Activated CD8-positive, alpha-beta T cell treated with anti-CD3 and anti-CD28 coated beads for 36 hours (primary cell): ENCODE data around the gene HACD2. TPM values are rescaled to one million over a fixed set of nuclear protein-coding genes. Genes with fewer than 3 reads are reported as not detected.

ENCODE experiments used
- ATAC-seq: fragments of 200-7000 bp; cut with Tn5 transposase; one replicate; pipeline ENCODE4 v1.10.0; 2021; ENCODE audit warnings: mild to moderate bottlenecking, moderate library complexity
- CTCF ChIA-PET: fragments of 350-600 bp; sonication (Branson Sonifier 250); formaldehyde crosslinking; loops from one replicate; lab custom pipeline; 2021; ENCODE audit warnings: antibody characterized with exemption; lab: Charles Lee
- POLR2A ChIA-PET: fragments of 350-600 bp; sonication (Branson Sonifier 250); formaldehyde crosslinking; loops from one replicate; lab custom pipeline; 2021; ENCODE audit warnings: antibody characterized with exemption; lab: Charles Lee
- DNase-seq: peaks from one replicate; pipeline ENCODE4 v3.0.0-alpha.2; 2020
- H3K27ac Mint-ChIP-seq: one replicate; pipeline ENCODE4 v1.8.0; 2021; ENCODE audit warnings: mild to moderate bottlenecking, mixed read lengths
- H3K27me3 Mint-ChIP-seq: one replicate; pipeline ENCODE4 v1.8.0; 2021; ENCODE audit warnings: mixed read lengths
- H3K36me3 Mint-ChIP-seq: one replicate; pipeline ENCODE4 v1.8.0; 2021; ENCODE audit warnings: low read depth, mixed read lengths
- H3K4me1 Mint-ChIP-seq: one replicate; pipeline ENCODE4 v1.8.0; 2021; ENCODE audit warnings: low read depth, mixed read lengths
- H3K4me3 Mint-ChIP-seq: one replicate; pipeline ENCODE4 v1.8.0; 2021; ENCODE audit warnings: mild to moderate bottlenecking, moderate library complexity, mixed read lengths
- H3K9me3 Mint-ChIP-seq: one replicate; pipeline ENCODE4 v1.8.0; 2021; ENCODE audit warnings: mixed read lengths
- CTCF ChIP-seq: fragments of 200-600 bp; IDR thresholded peaks from one replicate; pipeline ENCODE4 v1.8.0; 2022; ENCODE audit warnings: antibody characterized with exemption, mild to moderate bottlenecking
- intact Hi-C: fragments of 100-400 bp; cut with micrococcal nuclease; formaldehyde crosslinking; loops from one replicate; pipeline ENCODE4 v1.10.0; 2022
- total RNA-seq, 2 experiments: library from RNA; stranded (reverse); gene quantifications; one replicate each; pipeline ENCODE4 v1.2.3, GENCODE V29; 2021

Gene HACD2
- total RNA-seq, 2 experiments from 2014 or later: 25.1 to 26.9 TPM

DNA sequence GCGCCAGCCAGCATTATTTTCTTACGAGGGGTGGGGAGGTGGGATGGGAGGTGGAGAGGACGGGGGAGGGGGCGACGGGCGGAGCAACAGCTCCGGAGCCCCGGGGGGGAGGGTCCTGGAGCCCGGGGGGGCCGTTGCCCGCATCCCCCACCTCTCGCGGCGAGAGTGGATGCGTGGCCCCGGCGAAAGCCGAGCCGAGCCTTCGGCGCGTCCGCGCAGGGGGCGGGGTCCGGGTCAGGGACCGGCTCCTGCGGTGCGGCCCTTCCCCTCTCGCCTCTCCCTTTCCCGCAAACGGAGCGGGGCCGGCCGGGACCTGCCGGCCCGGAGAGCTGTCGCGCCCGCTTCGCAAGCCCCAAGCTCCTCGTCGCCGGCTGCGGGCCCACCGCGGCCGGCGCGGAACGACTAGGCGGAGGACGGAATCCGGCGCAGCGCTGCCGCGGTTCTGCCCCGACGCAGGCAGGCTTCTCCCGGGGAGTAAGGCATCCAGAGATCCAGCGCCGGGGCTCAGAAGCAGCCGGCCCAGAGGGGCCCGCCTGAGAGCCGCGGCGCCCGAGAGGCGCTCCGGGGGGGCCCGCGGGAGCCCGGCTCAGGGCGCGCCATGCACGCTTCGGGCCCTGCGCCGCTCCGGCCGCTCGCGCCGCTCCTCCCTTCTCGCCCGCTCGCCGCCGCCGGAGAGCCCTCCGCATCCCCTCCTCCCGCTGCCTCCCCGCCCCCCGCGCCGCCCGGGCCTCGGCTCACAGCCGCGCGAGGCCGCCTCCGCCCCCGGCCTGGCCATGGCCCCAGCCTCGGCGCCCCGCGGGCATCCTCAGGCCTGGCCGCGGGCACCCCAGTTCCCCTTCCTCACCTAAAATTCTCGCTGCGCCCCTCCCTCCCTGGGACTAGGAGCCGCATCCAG is 135.5 kb downstream of the HACD2 start:
- ATAC-seq (peak; percentile 49), DNase-seq (peak; percentile 10)
- no peaks in the 10 kb centered on the region for H3K36me3 Mint-ChIP-seq
- no peak for TF ChIP-seq CTCF
- no peaks in the 10 kb centered on the region for H3K9me3 Mint-ChIP-seq
- CTCF ChIA-PET: interaction anchor here (1.0 to 3.7 kb wide), 8 partner anchors 8 to 120 kb away, joined by 3 to 29 read pairs (median 4); no protein-coding TSS in a partner anchor
- intact Hi-C loops: no loop called here
- H3K4me3 Mint-ChIP-seq: no peak overlapping the region
- H3K4me1 Mint-ChIP-seq: peaks cover 4% of the 10 kb centered on the region
- POLR2A ChIA-PET: no interaction called here
- H3K27me3 Mint-ChIP-seq: peaks cover 35% of the 10 kb centered on the region
- H3K27ac Mint-ChIP-seq: no peak overlapping the region

DNA sequence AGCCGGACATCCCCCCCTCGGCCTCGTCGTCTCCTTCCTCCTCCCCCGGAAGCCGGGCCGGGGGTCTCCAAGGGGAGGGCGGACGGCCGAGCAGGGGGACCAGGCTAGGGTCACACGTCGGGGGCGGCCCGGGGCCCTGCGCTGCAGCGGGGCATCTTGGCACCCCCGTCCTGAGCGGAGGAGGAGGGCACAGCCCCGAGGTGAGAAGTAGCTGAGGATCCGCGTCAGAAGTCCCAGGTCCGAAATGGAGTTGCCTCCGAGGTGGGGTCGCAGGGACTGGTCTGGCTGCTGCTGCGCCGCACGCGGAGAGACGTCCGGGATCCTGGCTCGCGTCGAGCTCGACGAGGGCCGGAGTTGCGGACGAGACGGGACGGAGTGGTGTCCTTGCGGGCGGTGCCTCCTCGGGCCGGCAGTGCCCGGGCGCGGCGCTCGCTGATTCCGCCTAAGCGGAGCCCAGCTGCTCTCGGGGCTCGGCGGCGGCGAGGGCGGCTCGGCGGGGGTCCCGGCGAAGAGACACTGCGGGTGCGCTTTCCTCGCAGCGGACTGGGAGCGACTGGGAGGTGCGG is 136.2 kb downstream of the HACD2 start, which contains the start of gene ADCY5:
Gene ADCY5, minus strand, starts transcription at position 555 of the 566 bp plus-strand sequence. Its CDS starts 545 bp downstream, at position 10.
- no peak within 1 kb of the TSS for H3K27ac Mint-ChIP-seq
- ATAC-seq (no peak), DNase-seq (no peak)
- POLR2A ChIA-PET: no interaction called here
- H3K4me1 Mint-ChIP-seq: peaks cover 4% of the 10 kb centered on the region
- TF ChIP-seq CTCF: no peak
- peak within 1 kb of the TSS; percentile 43 for H3K4me3 Mint-ChIP-seq
- H3K9me3 Mint-ChIP-seq: no peaks in the 10 kb centered on the region
- intact Hi-C loops: no loop called here
- CTCF ChIA-PET: interaction anchor here (0.6 to 3.7 kb wide), 11 partner anchors 9 to 119 kb away, joined by 3 to 29 read pairs (median 4); no protein-coding TSS in a partner anchor
- H3K27me3 Mint-ChIP-seq: peaks cover 42% of the 10 kb centered on the region
- H3K36me3 Mint-ChIP-seq: no peaks in the 10 kb centered on the region

GRCh38 chr3:123447749-123448517 is 136.9 kb downstream of the HACD2 start:
- CTCF ChIA-PET: interaction anchor here (0.6 to 3.7 kb wide), 15 partner anchors 10 to 1878 kb away, joined by 3 to 29 read pairs (median 3); no protein-coding TSS in a partner anchor
- POLR2A ChIA-PET: interaction anchor here (0.5 kb wide), 1 partner anchor 16 kb away, joined by 3 read pairs; no protein-coding TSS in a partner anchor
- H3K4me3 Mint-ChIP-seq: no peak overlapping the region

GRCh38 chr3:123447416-123447748 is 137.5 kb downstream of the HACD2 start:
- H3K27ac Mint-ChIP-seq: no peak overlapping the region
- peaks cover 4% of the 10 kb centered on the region for H3K4me1 Mint-ChIP-seq
- H3K27me3 Mint-ChIP-seq: peaks cover 48% of the 10 kb centered on the region
- intact Hi-C loops: no loop called here
- no peak for ATAC-seq
- TF ChIP-seq CTCF: no peak
- H3K36me3 Mint-ChIP-seq: no peaks in the 10 kb centered on the region
- CTCF ChIA-PET: interaction anchor here (0.6 to 3.7 kb wide), 8 partner anchors 21 to 1877 kb away, joined by 3 to 29 read pairs (median 4); no protein-coding TSS in a partner anchor
- no peaks in the 10 kb centered on the region for H3K9me3 Mint-ChIP-seq
- POLR2A ChIA-PET: no interaction called here
- DNase-seq: no peak
- H3K4me3 Mint-ChIP-seq: no peak overlapping the region

More at GRCh38 chr3:123447749-123448517, 136.9 kb downstream of the HACD2 start:
- peak; percentile 81 for ATAC-seq
- Mint-ChIP-seq H3K27ac (no peak overlapping the region), H3K36me3 (no peaks in the 10 kb centered on the region), H3K4me1 (peaks cover 4% of the 10 kb centered on the region), H3K9me3 (no peaks in the 10 kb centered on the region), H3K27me3 (peaks cover 45% of the 10 kb centered on the region)
- DNase-seq: peak; percentile 48
- intact Hi-C loops: no loop called here
- TF ChIP-seq CTCF: peak; percentile 48
